K562 (cell line): ENCODE results near the gene HAUS1. TPM values are rescaled to one million over a fixed set of nuclear protein-coding genes. Genes with fewer than 3 reads are reported as not detected.

Source experiments
- CTBP1 ChIP-seq: fragments of 450-650 bp; IDR thresholded peaks from 2 replicates; pipeline ENCODE4 v1.6.1; 2016; ENCODE audit warnings: borderline replicate concordance
- HINFP ChIP-seq: fragments of 450-650 bp; conservative IDR thresholded peaks from 2 replicates; pipeline ENCODE4 v1.6.1; 2016; ENCODE audit warnings: missing genetic modification characterization, low read depth, mild to moderate bottlenecking, control low read depth, missing compliant biosample characterization
- MAFG ChIP-seq: fragments of 450-650 bp; conservative IDR thresholded peaks from 2 replicates; pipeline ENCODE4 v1.6.1; 2016; ENCODE audit warnings: missing genetic modification characterization, missing compliant biosample characterization
- MGA ChIP-seq: fragments of 450-650 bp; IDR thresholded peaks from 2 replicates; pipeline ENCODE4 v1.6.1; 2016; ENCODE audit warnings: mild to moderate bottlenecking, moderate library complexity
- MLX ChIP-seq, 2 experiments: fragments of 450-650 bp in 1 of 2; sonication (generic) in 1 of 2; formaldehyde crosslinking; conservative IDR thresholded peaks; 2 replicates each; pipeline versions ENCODE4 v1.4.0 to v1.8.1; 2020 to 2022; ENCODE audit warnings: mild to moderate bottlenecking in 1 of 2, missing genetic modification reagents in 1 of 2
- MTA1 ChIP-seq: fragments of 450-650 bp; IDR thresholded peaks from 2 replicates; pipeline ENCODE4 v1.6.1; 2017; ENCODE audit warnings: borderline replicate concordance
- MXI1 ChIP-seq: IDR thresholded peaks from 2 replicates; pipeline ENCODE4 v1.6.1; 2011; ENCODE audit warnings: low read depth, mild to moderate bottlenecking, improper control_type of control experiment, low read length
- NFIX ChIP-seq: fragments of 250-450 bp; sonication (Bioruptor Pico); IDR thresholded peaks from 2 replicates; pipeline ENCODE4 v1.4.0; 2020; ENCODE audit warnings: low read depth, mild to moderate bottlenecking, moderate library complexity
- PHB2 ChIP-seq: fragments of 450-650 bp; IDR thresholded peaks from 2 replicates; pipeline ENCODE4 v1.6.1; 2017; ENCODE audit warnings: low read depth
- ZBTB1 ChIP-seq: sonication (generic); formaldehyde crosslinking; IDR thresholded peaks from 2 replicates; pipeline ENCODE4 v1.8.1; 2023; ENCODE audit warnings: missing genetic modification reagents, low read depth, mild to moderate bottlenecking, borderline replicate concordance
- ZNF134 ChIP-seq: fragments of 250-450 bp; sonication (Bioruptor Pico); conservative IDR thresholded peaks from 2 replicates; pipeline ENCODE4 v1.4.0; 2020
- ZNF436 ChIP-seq: fragments of 250-450, 450-650 bp; sonication (Bioruptor Pico); formaldehyde crosslinking; IDR thresholded peaks from 2 replicates; pipeline ENCODE4 v1.7.0; 2020; ENCODE audit warnings: mild to moderate bottlenecking
- polyA plus RNA-seq, 8 experiments: library from polyadenylated mRNA; depleted of rRNA in 4 of 8; stranded (reverse) in 5 of 8; unstranded in 3 of 8; fragments of >200 nt; fragmentation: Nextera tagmentation in 2 of 8; fragmentation: Illumina TruSeq in 1 of 8; extraction: Ambion mirVana in 2 of 8; extraction: Trizol in 1 of 8; gene quantifications; 2 replicates each; pipeline versions ENCODE4 v1.2.1 to v1.2.3, GENCODE V29; 2011 to 2014; ENCODE audit warnings: inconsistent platforms in 1 of 8, missing spikeins in 1 of 8
- total RNA-seq, 7 experiments: library from RNA; depleted of rRNA in 6 of 7; stranded (reverse); fragments of >200 nt in 6 of 7; fragmentation: Illumina TruSeq in 2 of 7; extraction: Trizol in 2 of 7; gene quantifications; 2 replicates each; pipeline versions ENCODE4 v1.2.1 to v1.2.3, GENCODE V29; 2011 to 2021; ENCODE audit warnings: low replicate concordance in 1 of 7

HAUS1 gene
- total and polyA plus RNA-seq, 9 of the 15 experiments (the other 6 are each of a cell fraction or from before 2014, with no cell fraction given), result 45.6 to 135 (median 76.3) TPM

GRCh38 chr18:46173393-46174341 lies 69.5 kb downstream of the HAUS1 start (continued):
- peak; percentile 68 for TF ChIP-seq MGA
- no peak for TF ChIP-seq MAFG (tag)
- no peak for TF ChIP-seq ZNF134
- TF ChIP-seq HINFP, result no peak
- TF ChIP-seq PHB2, result no peak
- TF ChIP-seq MTA1, result no peak
- no peak for TF ChIP-seq ZBTB1 (CRISPR knock-in tag)
- TF ChIP-seq MLX (CRISPR knock-in tag; conservative IDR thresholded peaks at IDR 0.05), result no peak
- TF ChIP-seq MXI1, result no peak
- TF ChIP-seq NFIX (CRISPR knock-in tag), result no peak
- TF ChIP-seq ZNF436 (CRISPR knock-in tag), result no peak
- peak; percentile 36; the same call in 1 of the 2 replicates for TF ChIP-seq CTBP1
